NT2/D1 (cell line): Measurements from ENCODE around the gene LPCAT3.

Experiments used
- DNase-seq: peaks from one replicate; pipeline ENCODE4 v3.0.0-alpha.2; 2011; ENCODE audit warnings: low read depth, low spot score
- H3K27me3 ChIP-seq: 2 replicates; pipeline ENCODE4 v1.6.0; 2011; ENCODE audit warnings: mild to moderate bottlenecking; ENCODE audit not compliant: insufficient read length, insufficient read depth
- H3K36me3 ChIP-seq: 2 replicates; pipeline ENCODE4 v1.6.1; 2011; ENCODE audit warnings: mild to moderate bottlenecking, low read length, mixed read lengths; ENCODE audit not compliant: insufficient read depth, insufficient read length
- H3K4me1 ChIP-seq: 2 replicates; pipeline ENCODE4 v1.5.1; 2011; ENCODE audit not compliant: insufficient read depth, insufficient read length
- H3K4me3 ChIP-seq: 2 replicates; pipeline ENCODE4 v1.5.1; 2011; ENCODE audit warnings: low read depth; ENCODE audit not compliant: insufficient read length
- H3K9ac ChIP-seq: 2 replicates; pipeline ENCODE4 v1.6.0; 2011; ENCODE audit warnings: low read depth; ENCODE audit not compliant: insufficient read length
- H3K9me3 ChIP-seq: 2 replicates; pipeline ENCODE4 v1.5.1; 2011; ENCODE audit warnings: mild to moderate bottlenecking, low read length; ENCODE audit not compliant: insufficient read depth
- SUZ12 ChIP-seq: IDR thresholded peaks from 2 replicates; pipeline ENCODE4 v1.6.1; 2011; ENCODE audit not compliant: insufficient read length, insufficient read depth; ENCODE audit errors: extremely low read depth
- YY1 ChIP-seq: IDR thresholded peaks from 2 replicates; pipeline ENCODE4 v1.6.1; 2011; ENCODE audit not compliant: insufficient read length, insufficient read depth
- ZNF274 ChIP-seq: IDR thresholded peaks from 2 replicates; pipeline ENCODE4 v1.6.1; 2011; ENCODE audit warnings: mild to moderate bottlenecking, low read depth, low read length

Gene LPCAT3

DNA sequence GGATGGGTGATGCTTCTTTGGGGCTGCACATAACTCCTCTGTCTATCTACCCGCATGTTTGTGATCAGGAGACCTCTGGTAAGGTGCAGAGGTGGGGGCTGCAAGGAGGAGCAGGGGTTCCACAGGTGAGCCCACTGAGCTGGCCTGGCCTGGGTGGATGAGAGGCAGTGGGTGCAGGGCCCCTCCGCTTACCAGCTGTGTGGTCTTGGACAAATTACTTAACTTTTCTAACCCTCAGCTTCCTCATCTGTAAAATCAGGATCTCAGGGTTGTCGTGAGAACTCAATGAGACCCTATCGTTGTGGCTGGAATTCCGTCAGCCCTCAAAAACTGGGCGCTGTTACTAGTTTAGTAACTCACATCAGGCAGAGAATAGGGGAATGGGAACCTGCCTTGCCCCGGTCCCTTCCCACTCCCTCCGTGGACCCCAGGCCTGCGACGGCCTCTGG is 59.6 kb downstream of the LPCAT3 start:
- TF ChIP-seq YY1 (no peak), SUZ12 (no peak), ZNF274 (no peak)
- no peak overlapping the region for H3K4me3 ChIP-seq
- no peaks in the 10 kb centered on the region for H3K27me3 ChIP-seq
- H3K9me3 ChIP-seq, result no peaks in the 10 kb centered on the region
- H3K4me1 ChIP-seq, result peaks cover 42% of the 10 kb centered on the region
- H3K36me3 ChIP-seq, result peaks cover 8% of the 10 kb centered on the region
- peak overlapping the region; percentile 1 for H3K9ac ChIP-seq
- DNase-seq, result no peak

DNA sequence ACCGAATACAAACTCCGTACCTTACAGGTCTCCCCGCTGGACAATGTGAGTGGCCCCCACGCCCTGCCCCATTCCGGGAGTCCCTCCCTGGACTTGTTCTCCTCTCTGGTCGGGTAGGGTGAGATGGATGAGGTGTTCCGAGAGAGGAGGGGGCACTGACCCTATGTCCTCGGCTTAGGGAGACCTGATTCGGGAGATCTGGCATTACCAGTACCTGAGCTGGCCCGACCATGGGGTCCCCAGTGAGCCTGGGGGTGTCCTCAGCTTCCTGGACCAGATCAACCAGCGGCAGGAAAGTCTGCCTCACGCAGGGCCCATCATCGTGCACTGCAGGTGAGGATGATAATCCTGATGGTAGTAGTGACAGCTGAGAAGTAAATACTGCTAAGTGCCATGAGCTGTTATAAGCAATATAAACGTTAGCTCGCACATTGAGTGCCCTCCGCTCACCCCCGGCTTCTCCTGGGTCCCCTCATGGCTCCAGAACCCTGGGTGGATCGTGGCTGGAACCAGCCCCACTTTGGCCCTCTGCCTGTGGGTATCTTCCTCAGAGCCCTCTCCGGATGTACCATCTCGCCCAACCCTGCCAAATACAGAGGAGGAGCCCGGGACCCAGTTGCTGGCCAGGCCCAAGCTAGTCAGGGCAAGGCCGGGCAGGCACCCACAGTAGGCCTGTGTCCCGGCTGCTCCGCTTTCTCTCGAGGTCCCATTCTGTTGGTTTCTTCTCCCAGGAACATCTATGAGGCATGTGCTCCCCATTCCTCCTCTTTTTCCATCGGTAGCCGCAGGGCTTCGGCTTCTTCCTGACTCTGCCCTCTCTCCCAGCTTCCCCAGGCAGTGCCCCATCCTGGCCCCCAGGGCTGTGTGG is 60.3 kb downstream of the LPCAT3 start:
- no peak overlapping the region for H3K4me3 ChIP-seq
- peaks cover 8% of the 10 kb centered on the region for H3K36me3 ChIP-seq
- peaks cover 44% of the 10 kb centered on the region for H3K4me1 ChIP-seq
- peak overlapping the region; percentile 42 for H3K9ac ChIP-seq
- DNase-seq, result no peak
- TF ChIP-seq ZNF274, result no peak
- no peak for TF ChIP-seq SUZ12
- TF ChIP-seq YY1, result no peak
- H3K9me3 ChIP-seq, result no peaks in the 10 kb centered on the region
- H3K27me3 ChIP-seq, result no peaks in the 10 kb centered on the region

DNA sequence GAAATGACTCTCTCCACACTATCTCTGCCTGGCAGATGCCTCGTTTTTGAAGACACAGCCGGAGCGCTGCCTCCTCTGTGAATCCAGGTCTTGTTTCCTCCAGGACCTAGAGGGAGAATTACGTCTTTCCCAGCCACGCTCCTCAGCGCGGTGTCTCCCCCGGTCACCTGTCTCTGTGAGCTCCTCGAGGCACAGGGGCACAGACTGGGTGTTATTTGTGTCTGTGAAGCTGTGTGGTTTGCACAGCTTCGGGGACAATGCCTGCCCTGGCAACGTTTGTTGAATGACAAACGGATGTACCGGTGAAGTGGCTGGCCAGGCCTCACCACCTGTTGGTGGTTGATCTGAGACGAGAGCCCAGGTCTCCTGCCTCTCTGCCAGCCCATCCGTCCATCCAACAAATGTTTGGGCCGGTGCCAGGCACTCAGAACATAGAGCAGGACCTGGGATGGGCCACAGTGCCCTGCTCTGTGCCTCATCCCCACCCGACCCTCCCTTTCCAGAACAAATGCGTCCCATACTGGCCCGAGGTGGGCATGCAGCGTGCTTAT is 61.0 kb downstream of the LPCAT3 start:
- DNase-seq, result no peak
- Histone ChIP-seq H3K36me3 (peaks cover 8% of the 10 kb centered on the region), H3K9ac (no peak overlapping the region), H3K9me3 (no peaks in the 10 kb centered on the region), H3K4me1 (peaks cover 44% of the 10 kb centered on the region), H3K27me3 (no peaks in the 10 kb centered on the region), H3K4me3 (no peak overlapping the region)
- no peak for TF ChIP-seq ZNF274
- TF ChIP-seq YY1, result no peak
- no peak for TF ChIP-seq SUZ12

DNA sequence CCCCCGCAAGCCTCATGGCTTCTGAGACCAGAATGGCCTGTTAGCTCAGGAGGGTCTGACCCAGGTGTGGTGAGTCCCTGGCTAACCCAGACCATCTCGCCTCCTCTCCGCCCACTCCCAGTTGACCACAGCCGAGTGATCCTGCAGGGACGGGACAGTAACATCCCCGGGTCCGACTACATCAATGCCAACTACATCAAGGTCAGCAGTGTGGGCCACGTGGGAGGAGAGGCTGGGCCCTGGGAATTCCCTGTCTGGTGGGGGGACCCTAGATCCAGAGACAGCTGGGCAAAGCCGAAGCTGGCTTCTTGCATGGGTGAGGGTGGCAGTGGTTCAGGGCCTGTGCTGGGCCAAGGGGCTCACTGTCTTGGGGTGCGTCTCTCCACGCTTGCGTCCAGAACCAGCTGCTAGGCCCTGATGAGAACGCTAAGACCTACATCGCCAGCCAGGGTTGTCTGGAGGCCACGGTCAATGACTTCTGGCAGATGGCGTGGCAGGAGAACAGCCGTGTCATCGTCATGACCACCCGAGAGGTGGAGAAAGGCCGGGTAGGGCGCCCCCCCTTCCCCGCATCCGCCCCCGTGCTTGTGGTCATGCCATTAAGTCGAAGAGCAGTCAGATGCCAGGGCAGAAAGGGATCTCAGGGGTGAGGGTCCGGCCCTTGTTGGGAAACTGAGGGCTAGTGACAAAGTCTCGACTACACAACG is 62.1 kb downstream of the LPCAT3 start:
- Histone ChIP-seq H3K4me3 (no peak overlapping the region), H3K9me3 (no peaks in the 10 kb centered on the region), H3K4me1 (peaks cover 48% of the 10 kb centered on the region), H3K27me3 (no peaks in the 10 kb centered on the region), H3K36me3 (peaks cover 8% of the 10 kb centered on the region), H3K9ac (no peak overlapping the region)
- no peak for DNase-seq
- TF ChIP-seq ZNF274 (no peak), YY1 (no peak), SUZ12 (no peak)

DNA sequence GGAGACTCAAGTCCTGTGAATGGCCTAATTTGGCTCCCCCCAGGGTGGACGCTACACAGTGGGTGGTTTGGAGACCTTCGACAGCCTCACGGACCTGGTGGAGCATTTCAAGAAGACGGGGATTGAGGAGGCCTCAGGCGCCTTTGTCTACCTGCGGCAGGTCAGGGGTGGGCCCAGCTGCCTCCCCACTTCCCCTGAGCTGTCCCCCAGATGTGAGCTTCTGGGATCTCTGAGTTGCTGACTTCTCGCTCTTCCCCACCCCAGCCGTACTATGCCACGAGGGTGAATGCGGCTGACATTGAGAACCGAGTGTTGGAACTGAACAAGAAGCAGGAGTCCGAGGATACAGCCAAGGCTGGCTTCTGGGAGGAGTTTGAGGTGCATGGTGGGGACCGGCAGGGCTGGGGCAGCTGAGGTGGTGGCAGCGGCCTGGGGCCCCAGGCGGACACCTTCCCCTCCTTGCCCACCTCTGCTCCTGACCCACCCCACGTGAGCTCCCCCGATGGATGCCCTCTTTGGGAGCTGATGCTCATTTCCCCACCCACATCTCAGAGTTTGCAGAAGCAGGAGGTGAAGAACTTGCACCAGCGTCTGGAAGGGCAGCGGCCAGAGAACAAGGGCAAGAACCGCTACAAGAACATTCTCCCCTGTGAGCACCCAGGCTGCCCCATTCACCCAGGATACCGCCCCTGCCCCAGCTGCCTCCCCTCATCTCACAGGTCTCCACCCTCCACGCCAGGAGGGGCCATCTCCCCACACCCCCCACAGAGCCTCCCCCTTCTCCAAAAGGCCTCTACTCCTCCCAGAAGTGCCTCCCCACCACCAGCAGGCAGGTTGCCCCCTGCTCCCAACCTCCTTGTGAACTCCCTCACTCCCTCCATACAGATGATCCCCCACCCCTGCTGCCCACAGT is 62.9 kb downstream of the LPCAT3 start:
- Histone ChIP-seq H3K4me1 (peaks cover 42% of the 10 kb centered on the region), H3K9ac (peak overlapping the region; percentile 12), H3K4me3 (no peak overlapping the region), H3K36me3 (peaks cover 5% of the 10 kb centered on the region), H3K27me3 (no peaks in the 10 kb centered on the region), H3K9me3 (no peaks in the 10 kb centered on the region)
- TF ChIP-seq YY1, result no peak
- no peak for TF ChIP-seq SUZ12
- no peak for TF ChIP-seq ZNF274
- no peak for DNase-seq

DNA sequence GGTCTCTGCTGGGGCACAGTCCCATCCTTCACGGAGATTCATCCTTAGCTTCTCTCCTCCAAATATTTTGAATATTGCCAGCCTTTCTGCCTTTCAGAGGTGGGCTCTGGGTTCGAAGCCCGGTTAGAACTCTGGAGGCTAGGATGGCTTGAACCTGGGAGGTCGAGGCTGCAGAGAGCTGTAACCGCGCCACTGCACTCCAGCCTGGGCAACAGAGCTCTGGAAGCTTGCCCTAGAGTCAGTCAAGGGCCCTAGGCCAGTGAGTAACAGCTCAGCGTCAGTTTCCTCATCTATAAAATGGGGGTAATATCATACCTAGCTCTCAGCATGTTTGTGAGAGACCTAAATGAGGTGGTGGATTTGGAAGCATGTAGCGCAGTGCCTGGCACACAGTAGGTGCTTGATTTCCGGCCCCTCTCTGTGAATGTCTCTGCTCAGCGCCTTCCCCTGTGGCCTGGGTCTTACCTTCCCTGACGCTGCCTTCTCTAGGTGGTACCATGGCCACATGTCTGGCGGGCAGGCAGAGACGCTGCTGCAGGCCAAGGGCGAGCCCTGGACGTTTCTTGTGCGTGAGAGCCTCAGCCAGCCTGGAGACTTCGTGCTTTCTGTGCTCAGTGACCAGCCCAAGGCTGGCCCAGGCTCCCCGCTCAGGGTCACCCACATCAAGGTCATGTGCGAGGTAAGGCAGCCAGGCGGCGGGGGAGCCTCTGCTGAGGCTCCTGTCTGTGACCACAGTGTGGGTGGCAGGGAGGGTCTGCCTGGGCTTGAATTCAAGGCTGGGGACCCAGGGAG is 63.8 kb downstream of the LPCAT3 start:
- no peaks in the 10 kb centered on the region for H3K9me3 ChIP-seq

More for the DNA sequence above, 63.8 kb downstream of the LPCAT3 start:
- peak overlapping the region; percentile 26 for H3K9ac ChIP-seq
- H3K36me3 ChIP-seq, result peaks cover 2% of the 10 kb centered on the region
- H3K4me1 ChIP-seq, result peaks cover 37% of the 10 kb centered on the region
- H3K27me3 ChIP-seq, result no peaks in the 10 kb centered on the region
- H3K4me3 ChIP-seq, result no peak overlapping the region
- TF ChIP-seq SUZ12 (no peak), ZNF274 (no peak), YY1 (no peak)
- DNase-seq, result no peak
